22Rv1 (cell line): ENCODE results near the gene PDLIM5.

Experiments used
- CTCF ChIP-seq: fragments of 450-650 bp; IDR thresholded peaks from 2 replicates; pipeline ENCODE4 v1.5.1; 2017; ENCODE audit warnings: mild to moderate bottlenecking
- ZFX ChIP-seq: fragments of 450-650 bp; IDR thresholded peaks from 2 replicates; pipeline ENCODE4 v1.6.1; 2017; ENCODE audit warnings: antibody characterized with exemption, borderline replicate concordance

- TF ChIP-seq CTCF (no peak), ZFX (no peak)
These were observed 171.6 kb downstream of the PDLIM5 start for GRCh38 chr4:94623126-94623911.
